Neural progenitor cell (in vitro differentiated cells): ENCODE measurements around the gene SULT4A1. TPM values are rescaled to one million over a fixed set of nuclear protein-coding genes. Genes with fewer than 3 reads are reported as not detected.

Experiments
- DNase-seq: peaks from one replicate; pipeline ENCODE4 v3.0.0-alpha.2; 2016; ENCODE audit warnings: low spot score
- H2AFZ ChIP-seq: fragments of 200-600 bp; sonication (generic); replicated peaks from 2 replicates; pipeline ENCODE4 v1.6.1; 2016; ENCODE audit warnings: antibody characterized with exemption
- H3F3A ChIP-seq: fragments of 200-600 bp; sonication (generic); 2 replicates; pipeline ENCODE4 v1.6.1; 2016; ENCODE audit warnings: antibody characterized with exemption, low read depth
- H3K27ac ChIP-seq: fragments of 200-600 bp; sonication (generic); 2 replicates; pipeline ENCODE4 v1.5.1; 2016; ENCODE audit warnings: mild to moderate bottlenecking
- H3K27me3 ChIP-seq: fragments of 200-600 bp; sonication (generic); 2 replicates; pipeline ENCODE4 v1.6.1; 2016; ENCODE audit warnings: mild to moderate bottlenecking, moderate library complexity
- H3K36me3 ChIP-seq: fragments of 200-600 bp; sonication (generic); 2 replicates; pipeline ENCODE4 v1.5.1; 2016
- H3K4me1 ChIP-seq: fragments of 200-600 bp; sonication (generic); 2 replicates; pipeline ENCODE4 v1.6.1; 2016; ENCODE audit warnings: mixed run types
- H3K4me2 ChIP-seq: fragments of 200-600 bp; sonication (generic); 2 replicates; pipeline ENCODE4 v1.6.1; 2016
- H3K4me3 ChIP-seq: fragments of 200-600 bp; sonication (generic); 2 replicates; pipeline ENCODE4 v1.5.1; 2016
- H3K79me2 ChIP-seq: fragments of 200-600 bp; sonication (generic); 2 replicates; pipeline ENCODE4 v1.6.1; 2016; ENCODE audit warnings: low read depth
- H3K9ac ChIP-seq: fragments of 200-600 bp; sonication (generic); 2 replicates; pipeline ENCODE4 v1.6.1; 2016
- H3K9me3 ChIP-seq: fragments of 200-600 bp; sonication (generic); 2 replicates; pipeline ENCODE4 v1.5.1; 2016; ENCODE audit warnings: low read depth
- H4K20me1 ChIP-seq: fragments of 200-600 bp; sonication (generic); 2 replicates; pipeline ENCODE4 v1.6.1; 2016; ENCODE audit warnings: low read depth
- H3K27ac Mint-ChIP-seq: 3 replicates; pipeline ENCODE4 v1.8.0; 2021; ENCODE audit warnings: mixed read lengths
- H3K27me3 Mint-ChIP-seq: 2 replicates; pipeline ENCODE4 v1.8.0; 2022; ENCODE audit warnings: low read depth, mild to moderate bottlenecking, inconsistent platforms, moderate library complexity, mixed read lengths; ENCODE audit not compliant: insufficient read depth
- H3K36me3 Mint-ChIP-seq: 3 replicates; pipeline ENCODE4 v1.8.0; 2021; ENCODE audit warnings: mixed read lengths
- H3K4me1 Mint-ChIP-seq: 3 replicates; pipeline ENCODE4 v1.8.0; 2021; ENCODE audit warnings: mixed read lengths
- H3K4me3 Mint-ChIP-seq: 3 replicates; pipeline ENCODE4 v1.8.0; 2021; ENCODE audit warnings: mild to moderate bottlenecking, moderate library complexity, mixed read lengths
- H3K9me3 Mint-ChIP-seq: 3 replicates; pipeline ENCODE4 v1.8.0; 2020; ENCODE audit warnings: mixed read lengths
- CTCF ChIP-seq: fragments of 200-600 bp; sonication (generic); IDR thresholded peaks from 2 replicates; pipeline ENCODE4 v1.5.1; 2017; ENCODE audit warnings: antibody characterized with exemption, mild to moderate bottlenecking
- EZH2 ChIP-seq: fragments of 200-600 bp; sonication (generic); IDR thresholded peaks from 2 replicates; pipeline ENCODE4 v1.6.1; 2017; ENCODE audit warnings: antibody characterized with exemption, mild to moderate bottlenecking, moderate library complexity
- EZH2phosphoT487 ChIP-seq: fragments of 200-600 bp; sonication (generic); IDR thresholded peaks from 2 replicates; pipeline ENCODE4 v1.6.1; 2017; ENCODE audit warnings: antibody characterized with exemption
- total RNA-seq: library from RNA; depleted of rRNA; stranded (reverse); fragments of >200 nt; gene quantifications from 2 replicates; pipeline ENCODE4 v1.2.3, GENCODE V29; 2015; ENCODE audit warnings: low replicate concordance

SULT4A1 gene
- total RNA-seq, 1 donor from 2014 or later: 14.2 TPM

GRCh38 chr22:43882122-43882767 is 19.9 kb upstream of the SULT4A1 start:
- Histone ChIP-seq H4K20me1 (peaks cover 2% of the 10 kb centered on the region), H3K27me3 (no peaks in the 10 kb centered on the region), H3F3A (no peaks in the 10 kb centered on the region), H3K4me3 (no peak overlapping the region), H3K9me3 (no peaks in the 10 kb centered on the region), H3K27ac (no peak overlapping the region), H3K4me1 (no peaks in the 10 kb centered on the region), H3K36me3 (no peaks in the 10 kb centered on the region), H3K9ac (no peak overlapping the region), H3K4me2 (no peak overlapping the region), H2AFZ (no peak overlapping the region), H3K79me2 (no peaks in the 10 kb centered on the region)
- H3K9me3 Mint-ChIP-seq: no peaks in the 10 kb centered on the region
- no peak overlapping the region for H3K27ac Mint-ChIP-seq
- no peaks in the 10 kb centered on the region for H3K36me3 Mint-ChIP-seq
- H3K4me1 Mint-ChIP-seq: peaks cover 10% of the 10 kb centered on the region
- no peak overlapping the region for H3K4me3 Mint-ChIP-seq
- H3K27me3 Mint-ChIP-seq: peaks cover 18% of the 10 kb centered on the region
- TF ChIP-seq EZH2: no peak
- DNase-seq: no peak

GRCh38 chr22:43881091-43882061 is 19.1 kb upstream of the SULT4A1 start:
- no peak for DNase-seq
- Histone ChIP-seq H3K4me2 (no peak overlapping the region), H3K4me3 (no peak overlapping the region), H3K79me2 (no peaks in the 10 kb centered on the region), H3K9ac (no peak overlapping the region), H3K9me3 (no peaks in the 10 kb centered on the region), H2AFZ (no peak overlapping the region), H3F3A (no peaks in the 10 kb centered on the region), H3K4me1 (no peaks in the 10 kb centered on the region), H3K27ac (no peak overlapping the region), H3K27me3 (no peaks in the 10 kb centered on the region), H3K36me3 (no peaks in the 10 kb centered on the region), H4K20me1 (peaks cover 2% of the 10 kb centered on the region)
- Mint-ChIP-seq H3K27ac (no peak overlapping the region), H3K36me3 (no peaks in the 10 kb centered on the region), H3K9me3 (no peaks in the 10 kb centered on the region), H3K4me1 (peaks cover 10% of the 10 kb centered on the region), H3K4me3 (no peak overlapping the region), H3K27me3 (peaks cover 14% of the 10 kb centered on the region)
- TF ChIP-seq EZH2phosphoT487 (no peak), EZH2 (no peak), CTCF (no peak)

GRCh38 chr22:43880541-43880991 is 18.3 kb upstream of the SULT4A1 start:
- no peaks in the 10 kb centered on the region for H3K9me3 Mint-ChIP-seq
- Histone ChIP-seq H3F3A (no peaks in the 10 kb centered on the region), H3K4me1 (no peaks in the 10 kb centered on the region), H4K20me1 (peaks cover 2% of the 10 kb centered on the region), H3K4me2 (no peak overlapping the region), H3K4me3 (no peak overlapping the region), H2AFZ (no peak overlapping the region), H3K9me3 (no peaks in the 10 kb centered on the region), H3K79me2 (no peaks in the 10 kb centered on the region), H3K36me3 (no peaks in the 10 kb centered on the region), H3K9ac (no peak overlapping the region), H3K27ac (no peak overlapping the region), H3K27me3 (no peaks in the 10 kb centered on the region)
- no peaks in the 10 kb centered on the region for H3K36me3 Mint-ChIP-seq
- DNase-seq: no peak
- H3K27me3 Mint-ChIP-seq: peaks cover 14% of the 10 kb centered on the region
- TF ChIP-seq EZH2phosphoT487 (no peak), EZH2 (no peak), CTCF (no peak)
- no peak overlapping the region for H3K4me3 Mint-ChIP-seq
- peaks cover 10% of the 10 kb centered on the region for H3K4me1 Mint-ChIP-seq
- H3K27ac Mint-ChIP-seq: no peak overlapping the region
